ENCODE results near the gene NUP50.

Gene NUP50

GRCh38 chr22:45237065-45237990 lies 73.6 kb downstream of the NUP50 start:
- Histone ChIP-seq H3K4me2 (ENCODE audit: low read length) (peak overlapping the region; percentile 0), H3K9me3 (ENCODE audit: control insufficient read depth, low read length) (no peaks in the 10 kb centered on the region), H3K27me3 (ENCODE audit: control insufficient read depth, insufficient read depth, low read length) (no peaks in the 10 kb centered on the region), H3K27ac (no peak overlapping the region), H2AFZ (no peak overlapping the region), H3K36me3 (ENCODE audit: control insufficient read depth, insufficient read depth, low read length) (no peaks in the 10 kb centered on the region), H3K9ac (no peak overlapping the region), H3K4me1 (peaks cover 17% of the 10 kb centered on the region), H3K4me3 (ENCODE audit: low read depth, low read length) (no peak overlapping the region), H3K79me2 (peaks cover 14% of the 10 kb centered on the region)
- TF ChIP-seq CTCF (IDR thresholded peaks at IDR 0.05): no peak

Data from parathyroid adenoma (tissue), 2 donors.